DND-41 (cell line): Measurements from ENCODE around the gene ADNP2.

Source experiments
- ATAC-seq: fragments of 200-7000 bp; cut with Tn5 transposase; 3 replicates; pipeline ENCODE4 v1.9.1; 2021; ENCODE audit warnings: low read depth; ENCODE audit not compliant: insufficient read depth
- DNase-seq: peaks from one replicate; pipeline ENCODE4 v3.0.0-alpha.2; 2020
- H2AFZ ChIP-seq: 2 replicates; pipeline ENCODE4 v1.6.0; 2012; ENCODE audit warnings: low read depth, low read length
- H3K27ac ChIP-seq: 2 replicates; pipeline ENCODE4 v1.5.1; 2012; ENCODE audit warnings: low read length, inconsistent platforms
- H3K27me3 ChIP-seq: fragments of 200-600 bp; sonication (generic); 2 replicates; pipeline ENCODE4 v1.6.0; 2012; ENCODE audit warnings: low read length, mild to moderate bottlenecking, inconsistent platforms; ENCODE audit not compliant: insufficient read depth, poor library complexity
- H3K36me3 ChIP-seq: 2 replicates; pipeline ENCODE4 v1.5.1; 2012; ENCODE audit warnings: low read length, inconsistent platforms; ENCODE audit not compliant: insufficient read depth
- H3K4me1 ChIP-seq: 2 replicates; pipeline ENCODE4 v1.5.1; 2012; ENCODE audit warnings: mild to moderate bottlenecking, low read length; ENCODE audit not compliant: insufficient read depth
- H3K4me2 ChIP-seq: 2 replicates; pipeline ENCODE4 v1.6.0; 2012; ENCODE audit warnings: mild to moderate bottlenecking, moderate library complexity, low read length, inconsistent platforms; ENCODE audit not compliant: insufficient read depth
- H3K4me3 ChIP-seq, 2 experiments: fragments of 200-600 bp in 1 of 2; shearing (Covaris generic) in 1 of 2; 2 replicates each; pipeline ENCODE4 v1.5.1; 2012 to 2016; ENCODE audit warnings: inconsistent platforms in 2 of 2, low read length in 2 of 2, mild to moderate bottlenecking in 2 of 2, low read depth in 1 of 2, moderate library complexity in 1 of 2
- H3K79me2 ChIP-seq: 2 replicates; pipeline ENCODE4 v1.6.0; 2012; ENCODE audit warnings: low read length, inconsistent platforms; ENCODE audit not compliant: insufficient read depth
- H3K9ac ChIP-seq: 2 replicates; pipeline ENCODE4 v1.6.0; 2012; ENCODE audit warnings: low read depth, mild to moderate bottlenecking, inconsistent platforms, low read length, moderate library complexity
- H3K9me3 ChIP-seq: 2 replicates; pipeline ENCODE4 v1.5.1; 2012; ENCODE audit warnings: low read length, moderate library complexity, mild to moderate bottlenecking, inconsistent platforms; ENCODE audit not compliant: insufficient read depth, severe bottlenecking
- H4K20me1 ChIP-seq: 2 replicates; pipeline ENCODE4 v1.6.0; 2012; ENCODE audit warnings: low read length; ENCODE audit not compliant: insufficient read depth
- CTCF ChIP-seq: IDR thresholded peaks from 2 replicates; pipeline ENCODE4 v1.5.1; 2012; ENCODE audit warnings: borderline replicate concordance, low read length, moderate library complexity, mild to moderate bottlenecking; ENCODE audit not compliant: poor library complexity, severe bottlenecking; ENCODE audit errors: extremely low read depth
- EZH2 ChIP-seq: IDR thresholded peaks from 3 replicates; pipeline ENCODE4 v1.6.1; 2012; ENCODE audit warnings: borderline replicate concordance, low read depth, mild to moderate bottlenecking, moderate library complexity, low read length, inconsistent platforms; ENCODE audit not compliant: severe bottlenecking

The ADNP2 gene

DNA sequence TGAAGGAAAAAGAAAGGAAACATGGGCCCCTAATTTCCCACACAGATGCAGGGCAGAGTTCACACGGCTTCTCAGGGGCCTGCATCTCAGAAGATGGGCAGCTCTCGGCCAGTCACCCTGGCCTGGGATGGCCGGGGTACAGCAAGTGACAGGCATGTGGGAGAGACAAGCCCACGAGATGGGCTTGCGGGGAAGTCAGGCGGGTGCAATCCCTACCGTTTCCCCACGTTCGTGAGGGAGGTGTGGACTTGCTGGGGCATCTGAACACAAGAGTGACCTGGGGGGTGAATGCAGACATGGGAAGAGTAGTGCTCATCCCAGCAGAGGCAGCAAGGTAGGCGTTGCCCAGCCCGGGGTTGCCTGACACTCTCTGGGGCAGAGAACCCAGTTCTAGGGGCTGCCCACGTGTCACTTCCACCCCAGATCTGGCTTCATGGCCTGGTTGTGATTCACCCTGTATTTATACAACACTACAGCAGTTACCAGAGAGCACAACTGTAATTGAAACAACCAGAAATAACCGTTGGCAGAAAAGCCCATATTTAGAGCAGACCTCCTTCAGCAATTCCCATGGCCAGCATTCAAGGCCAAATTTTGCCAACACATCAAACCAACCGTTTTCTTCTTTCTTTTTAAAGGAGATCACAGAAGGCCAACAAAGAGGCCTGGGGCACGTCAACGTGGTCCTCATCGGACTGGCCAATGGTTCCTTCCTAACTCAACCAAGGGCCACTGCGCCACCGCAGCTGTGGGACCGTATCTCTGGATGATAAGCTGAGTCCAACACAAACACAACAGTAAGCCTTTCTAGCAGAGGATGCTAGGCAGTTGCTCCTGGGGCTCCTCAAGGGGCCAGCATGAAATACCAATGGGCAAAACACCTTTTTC, 79.8 kb downstream of the ADNP2 start:
- TF ChIP-seq EZH2 (no peak), CTCF (no peak)
- Histone ChIP-seq H4K20me1 (peaks cover 2% of the 10 kb centered on the region; the same call in 1 of the 2 replicates), H3K79me2 (no peaks in the 10 kb centered on the region), H3K4me1 (no peaks in the 10 kb centered on the region), H3K4me2 (no peak overlapping the region), H3K27me3 (no peaks in the 10 kb centered on the region), H3K9ac (no peak overlapping the region), H3K9me3 (no peaks in the 10 kb centered on the region), H3K36me3 (no peaks in the 10 kb centered on the region), H3K27ac (no peak overlapping the region), H2AFZ (no peak overlapping the region), H3K4me3 (no peak overlapping the region)
- ATAC-seq (no peak), DNase-seq (no peak)

DNA sequence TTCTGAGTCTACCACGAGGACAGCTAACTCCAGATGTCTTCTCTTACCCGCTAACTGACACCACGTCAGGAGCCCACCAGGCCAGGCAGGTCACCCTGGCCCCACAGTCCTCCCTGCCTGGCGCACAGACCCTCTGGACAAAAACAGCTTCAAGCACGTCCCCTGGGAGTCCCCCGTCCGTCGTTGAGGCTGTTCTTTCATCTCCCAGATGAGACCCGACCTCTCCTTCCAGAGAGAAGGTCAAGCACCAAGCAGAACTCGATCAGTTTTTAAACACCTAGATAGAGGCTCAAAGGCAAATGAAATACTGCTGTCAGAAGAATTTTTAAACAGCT, 80.4 kb downstream of the ADNP2 start:
- H3K36me3 ChIP-seq = no peaks in the 10 kb centered on the region
- H3K9me3 ChIP-seq = no peaks in the 10 kb centered on the region
- no peak overlapping the region for H3K27ac ChIP-seq
- H3K79me2 ChIP-seq = no peaks in the 10 kb centered on the region
- H3K27me3 ChIP-seq = no peaks in the 10 kb centered on the region
- no peak for ATAC-seq
- no peak overlapping the region for H3K9ac ChIP-seq
- H4K20me1 ChIP-seq = peaks cover 2% of the 10 kb centered on the region; the same call in 1 of the 2 replicates
- DNase-seq = no peak
- H2AFZ ChIP-seq = no peak overlapping the region
- H3K4me2 ChIP-seq = no peak overlapping the region
- H3K4me3 ChIP-seq = no peak overlapping the region
- H3K4me1 ChIP-seq = no peaks in the 10 kb centered on the region
- no peak for TF ChIP-seq EZH2
- no peak for TF ChIP-seq CTCF
